Chondrocyte (in vitro differentiated cells): ENCODE measurements around the gene GRIK4. TPM values are rescaled to one million over a fixed set of nuclear protein-coding genes. Genes with fewer than 3 reads are reported as not detected.
A peak's percentile ranks its signal among the peaks of the same experiment; 100 is the strongest.

Source experiments
- DNase-seq: peaks from one replicate; pipeline ENCODE4 v3.0.0; 2021; ENCODE audit warnings: mixed read lengths, low spot score
- H3K27ac Mint-ChIP-seq: one replicate; pipeline ENCODE4 v1.8.0; 2021; ENCODE audit warnings: mild to moderate bottlenecking, moderate library complexity, mixed read lengths; ENCODE audit not compliant: unreplicated experiment
- H3K27me3 Mint-ChIP-seq: 2 replicates; pipeline ENCODE4 v1.8.0; 2021; ENCODE audit warnings: low read depth, mixed read lengths
- H3K36me3 Mint-ChIP-seq: 2 replicates; pipeline ENCODE4 v1.8.0; 2021; ENCODE audit warnings: low read depth, mixed read lengths
- H3K4me1 Mint-ChIP-seq: 2 replicates; pipeline ENCODE4 v1.8.0; 2021; ENCODE audit warnings: low read depth, mild to moderate bottlenecking, mixed read lengths
- H3K4me3 Mint-ChIP-seq: one replicate; pipeline ENCODE4 v1.8.0; 2021; ENCODE audit warnings: mild to moderate bottlenecking, moderate library complexity, mixed read lengths; ENCODE audit not compliant: unreplicated experiment
- H3K9me3 Mint-ChIP-seq: 2 replicates; pipeline ENCODE4 v1.8.0; 2021; ENCODE audit warnings: low read depth, mixed read lengths
- total RNA-seq: library from RNA; stranded (reverse); gene quantifications from 3 replicates; pipeline ENCODE4 v1.2.1, GENCODE V29; 2021
- TF ChIP-seq, protein P1 (sequence below): fragments of 200-600 bp; sonication (generic); IDR thresholded peaks from 2 replicates; pipeline ENCODE4 v1.5.0; 2021; ENCODE audit warnings: antibody characterized with exemption, mild to moderate bottlenecking, moderate library complexity

Gene GRIK4
- total RNA-seq, 1 donor from 2014 or later = 0.37 TPM

DNA sequence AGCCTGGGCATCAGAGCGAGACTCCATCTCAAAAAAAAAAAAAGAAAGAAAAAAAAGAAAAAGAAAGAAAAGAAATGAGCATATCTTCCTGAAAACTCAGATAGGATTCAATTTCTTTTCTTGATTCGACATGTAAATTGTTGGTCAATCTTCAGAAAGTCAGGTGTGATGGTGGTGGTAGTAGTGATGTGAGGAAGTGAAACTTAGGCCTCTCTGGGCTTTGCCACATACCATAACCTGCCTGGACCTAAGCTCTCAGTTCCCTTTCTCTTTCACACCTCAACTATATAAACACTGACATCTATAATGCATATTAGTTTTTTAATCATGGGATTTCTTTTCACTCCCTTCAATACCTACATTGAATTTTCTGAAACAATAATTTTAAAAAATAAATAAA, 414.4 kb downstream of the GRIK4 start:
- Mint-ChIP-seq H3K9me3 (peaks cover 4% of the 10 kb centered on the region), H3K36me3 (no peaks in the 10 kb centered on the region), H3K27me3 (peaks cover 3% of the 10 kb centered on the region), H3K4me3 (no peak overlapping the region), H3K27ac (no peak overlapping the region), H3K4me1 (no peaks in the 10 kb centered on the region)
- TF ChIP-seq, protein P1, sequence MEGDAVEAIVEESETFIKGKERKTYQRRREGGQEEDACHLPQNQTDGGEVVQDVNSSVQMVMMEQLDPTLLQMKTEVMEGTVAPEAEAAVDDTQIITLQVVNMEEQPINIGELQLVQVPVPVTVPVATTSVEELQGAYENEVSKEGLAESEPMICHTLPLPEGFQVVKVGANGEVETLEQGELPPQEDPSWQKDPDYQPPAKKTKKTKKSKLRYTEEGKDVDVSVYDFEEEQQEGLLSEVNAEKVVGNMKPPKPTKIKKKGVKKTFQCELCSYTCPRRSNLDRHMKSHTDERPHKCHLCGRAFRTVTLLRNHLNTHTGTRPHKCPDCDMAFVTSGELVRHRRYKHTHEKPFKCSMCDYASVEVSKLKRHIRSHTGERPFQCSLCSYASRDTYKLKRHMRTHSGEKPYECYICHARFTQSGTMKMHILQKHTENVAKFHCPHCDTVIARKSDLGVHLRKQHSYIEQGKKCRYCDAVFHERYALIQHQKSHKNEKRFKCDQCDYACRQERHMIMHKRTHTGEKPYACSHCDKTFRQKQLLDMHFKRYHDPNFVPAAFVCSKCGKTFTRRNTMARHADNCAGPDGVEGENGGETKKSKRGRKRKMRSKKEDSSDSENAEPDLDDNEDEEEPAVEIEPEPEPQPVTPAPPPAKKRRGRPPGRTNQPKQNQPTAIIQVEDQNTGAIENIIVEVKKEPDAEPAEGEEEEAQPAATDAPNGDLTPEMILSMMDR = no peak
- no peak for DNase-seq

DNA sequence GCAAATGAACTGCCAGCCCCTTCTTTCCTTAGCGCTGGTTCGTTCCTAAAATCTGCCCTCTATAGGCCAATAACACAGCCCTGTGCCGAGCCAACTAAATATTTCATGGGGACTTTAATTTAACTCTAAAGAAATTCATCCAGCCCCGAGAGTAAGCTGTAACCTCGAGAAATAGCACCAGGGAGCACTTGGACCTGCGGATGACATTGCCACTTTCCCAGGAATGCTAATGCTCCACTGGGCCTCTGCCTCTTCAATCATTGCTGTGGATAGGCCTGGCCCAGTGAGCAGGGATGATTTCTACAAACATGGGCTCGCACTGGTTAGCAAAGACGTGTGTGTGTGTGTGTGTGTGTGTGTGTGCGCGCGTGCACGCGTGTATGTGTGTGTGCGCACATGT, 417.1 kb downstream of the GRIK4 start:
- Mint-ChIP-seq H3K27ac (no peak overlapping the region), H3K27me3 (peaks cover 2% of the 10 kb centered on the region), H3K9me3 (peaks cover 4% of the 10 kb centered on the region), H3K4me1 (no peaks in the 10 kb centered on the region), H3K4me3 (no peak overlapping the region), H3K36me3 (no peaks in the 10 kb centered on the region)
- no peak for DNase-seq
- TF ChIP-seq, protein P1 = peak; percentile 19

DNA sequence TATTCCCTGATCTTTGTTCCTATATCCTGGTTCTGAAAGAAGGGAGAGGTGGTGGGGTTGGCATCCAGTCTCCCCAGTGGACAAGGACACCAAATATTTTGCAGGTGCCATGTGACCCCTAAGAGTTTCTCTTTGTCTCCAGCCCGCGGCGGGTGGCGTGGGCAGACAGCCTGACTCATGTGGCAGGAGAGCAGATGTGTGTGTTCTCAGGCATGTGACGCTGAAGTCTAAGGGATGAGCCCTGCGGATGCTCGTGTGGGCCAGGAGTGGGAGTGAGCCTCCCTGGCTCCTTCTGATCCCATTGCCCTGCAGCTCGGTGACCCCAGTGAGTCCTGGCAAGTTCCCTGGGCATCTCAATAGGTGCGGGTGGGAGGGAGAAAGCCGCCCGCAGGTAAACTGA, 417.5 kb downstream of the GRIK4 start:
- Mint-ChIP-seq H3K27ac (no peak overlapping the region), H3K9me3 (peaks cover 4% of the 10 kb centered on the region), H3K4me1 (no peaks in the 10 kb centered on the region), H3K27me3 (peaks cover 2% of the 10 kb centered on the region), H3K4me3 (no peak overlapping the region), H3K36me3 (no peaks in the 10 kb centered on the region)
- TF ChIP-seq, protein P1 = no peak
- no peak for DNase-seq

DNA sequence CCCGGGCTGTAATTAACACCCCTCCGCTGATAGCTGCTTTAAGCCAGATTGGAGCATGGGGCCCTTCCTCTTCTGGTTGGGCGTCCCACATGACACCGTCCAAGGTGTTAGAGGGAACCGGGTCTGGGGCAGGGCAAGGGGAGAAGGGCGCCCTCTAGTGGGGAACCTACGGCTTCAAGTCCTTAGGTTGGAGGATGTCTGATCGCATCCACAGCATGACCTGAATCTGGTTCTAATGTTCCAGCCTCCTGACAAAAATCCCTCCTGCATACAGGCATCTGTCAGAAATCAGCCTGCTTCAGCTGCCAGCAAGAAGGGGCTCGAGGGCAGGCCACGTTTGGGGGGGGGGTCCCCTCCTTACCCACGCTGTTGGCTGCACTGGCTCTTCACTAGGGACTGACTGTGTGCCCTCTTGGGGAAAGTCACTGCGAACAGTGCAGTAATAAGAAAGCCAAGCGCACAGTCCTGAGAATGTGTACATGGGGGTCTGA, 418.2 kb downstream of the GRIK4 start:
- Mint-ChIP-seq H3K36me3 (no peaks in the 10 kb centered on the region), H3K9me3 (peaks cover 4% of the 10 kb centered on the region), H3K4me1 (no peaks in the 10 kb centered on the region), H3K27me3 (peaks cover 4% of the 10 kb centered on the region), H3K4me3 (no peak overlapping the region), H3K27ac (no peak overlapping the region)
- TF ChIP-seq, protein P1 = peak; percentile 75
- no peak for DNase-seq

DNA sequence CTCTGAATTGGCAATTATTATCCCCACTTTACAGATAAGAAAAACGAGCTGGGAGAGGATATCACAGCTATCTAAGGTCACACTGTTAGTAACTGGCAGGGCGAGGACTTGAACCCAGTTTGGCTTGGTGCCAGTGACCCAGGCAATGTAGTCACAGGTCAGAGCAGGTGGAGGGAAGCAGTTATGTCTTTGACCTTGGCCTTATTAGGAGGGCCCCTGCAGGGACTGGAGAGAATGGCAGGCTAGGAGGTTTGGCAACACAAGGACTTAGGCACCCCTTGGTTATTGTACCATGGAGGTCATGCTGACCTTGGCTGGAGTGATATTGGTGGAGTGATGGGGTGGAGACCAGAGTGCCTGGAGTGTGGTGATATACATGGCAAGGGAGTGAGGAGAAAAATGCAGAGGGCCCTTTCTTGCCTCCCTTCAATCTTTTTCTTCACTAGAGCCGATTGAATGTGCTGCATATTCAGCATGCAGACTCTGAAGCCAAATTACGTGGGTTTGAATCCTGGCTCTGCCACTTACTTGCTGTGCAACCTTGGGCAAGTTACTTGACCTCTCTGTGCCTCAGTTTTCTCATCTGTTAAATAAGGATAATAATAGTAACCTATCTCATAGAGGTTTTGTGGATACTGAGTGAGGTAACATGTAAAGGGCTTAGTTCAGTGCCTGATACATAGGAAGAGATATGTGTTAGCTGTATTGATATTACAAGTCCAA, 419.7 kb downstream of the GRIK4 start:
- H3K9me3 Mint-ChIP-seq = peaks cover 4% of the 10 kb centered on the region
- H3K4me3 Mint-ChIP-seq = no peak overlapping the region
- H3K27me3 Mint-ChIP-seq = peaks cover 13% of the 10 kb centered on the region
- TF ChIP-seq, protein P1 = no peak
- DNase-seq = no peak
- H3K36me3 Mint-ChIP-seq = no peaks in the 10 kb centered on the region
- no peaks in the 10 kb centered on the region for H3K4me1 Mint-ChIP-seq
- no peak overlapping the region for H3K27ac Mint-ChIP-seq
